ENCODE results near the gene PPP6R3.

The PPP6R3 gene

GRCh38 chr11:68651985-68652682 lies 191.6 kb downstream of the PPP6R3 start:
- no peaks in the 10 kb centered on the region for H3K27me3 ChIP-seq (ENCODE audit: control insufficient read depth, insufficient read depth, low read length)
- no peak overlapping the region for H3K4me3 ChIP-seq (ENCODE audit: low read depth, low read length)

GRCh38 chr11:68652683-68653156 lies 192.2 kb downstream of the PPP6R3 start:
- no peak for TF ChIP-seq CTCF (IDR thresholded peaks at IDR 0.05)
- Histone ChIP-seq H2AFZ (no peak overlapping the region), H3K9ac (no peak overlapping the region), H3K27me3 (ENCODE audit: control insufficient read depth, insufficient read depth, low read length) (no peaks in the 10 kb centered on the region), H3K36me3 (ENCODE audit: control insufficient read depth, insufficient read depth, low read length) (no peaks in the 10 kb centered on the region), H3K27ac (no peak overlapping the region), H3K79me2 (no peaks in the 10 kb centered on the region), H3K9me3 (ENCODE audit: control insufficient read depth, low read length) (no peaks in the 10 kb centered on the region), H3K4me2 (ENCODE audit: low read length) (no peak overlapping the region), H3K4me1 (no peaks in the 10 kb centered on the region), H3K4me3 (ENCODE audit: low read depth, low read length) (no peak overlapping the region)

More at GRCh38 chr11:68651985-68652682, 191.6 kb downstream of the PPP6R3 start:
- no peaks in the 10 kb centered on the region for H3K4me1 ChIP-seq
- H2AFZ ChIP-seq = no peak overlapping the region
- no peak overlapping the region for H3K9ac ChIP-seq
- H3K27ac ChIP-seq = no peak overlapping the region
- H3K79me2 ChIP-seq = no peaks in the 10 kb centered on the region
- no peaks in the 10 kb centered on the region for H3K9me3 ChIP-seq (ENCODE audit: control insufficient read depth, low read length)
- no peak for TF ChIP-seq CTCF (IDR thresholded peaks at IDR 0.05)
- H3K36me3 ChIP-seq (ENCODE audit: control insufficient read depth, insufficient read depth, low read length) = no peaks in the 10 kb centered on the region
- no peak overlapping the region for H3K4me2 ChIP-seq (ENCODE audit: low read length)

GRCh38 chr11:68653486-68654430 lies 193.2 kb downstream of the PPP6R3 start:
- Histone ChIP-seq H3K27me3 (ENCODE audit: control insufficient read depth, insufficient read depth, low read length) (no peaks in the 10 kb centered on the region), H3K4me1 (no peaks in the 10 kb centered on the region), H3K9ac (no peak overlapping the region), H3K36me3 (ENCODE audit: control insufficient read depth, insufficient read depth, low read length) (no peaks in the 10 kb centered on the region), H3K79me2 (no peaks in the 10 kb centered on the region), H2AFZ (no peak overlapping the region), H3K4me3 (ENCODE audit: low read depth, low read length) (no peak overlapping the region), H3K9me3 (ENCODE audit: control insufficient read depth, low read length) (no peaks in the 10 kb centered on the region), H3K27ac (no peak overlapping the region), H3K4me2 (ENCODE audit: low read length) (no peak overlapping the region)
- TF ChIP-seq CTCF (IDR thresholded peaks at IDR 0.05) = no peak

GRCh38 chr11:68654978-68655377 lies 194.4 kb downstream of the PPP6R3 start:
- H3K4me1 ChIP-seq = no peaks in the 10 kb centered on the region
- TF ChIP-seq CTCF (IDR thresholded peaks at IDR 0.05) = no peak
- H3K27me3 ChIP-seq (ENCODE audit: control insufficient read depth, insufficient read depth, low read length) = no peaks in the 10 kb centered on the region
- H3K9me3 ChIP-seq (ENCODE audit: control insufficient read depth, low read length) = no peaks in the 10 kb centered on the region
- H3K27ac ChIP-seq = no peak overlapping the region
- no peak overlapping the region for H3K4me3 ChIP-seq (ENCODE audit: low read depth, low read length)
- H3K9ac ChIP-seq = no peak overlapping the region
- H3K36me3 ChIP-seq (ENCODE audit: control insufficient read depth, insufficient read depth, low read length) = no peaks in the 10 kb centered on the region
- no peak overlapping the region for H3K4me2 ChIP-seq (ENCODE audit: low read length)
- no peak overlapping the region for H2AFZ ChIP-seq
- no peaks in the 10 kb centered on the region for H3K79me2 ChIP-seq
